Measurements from ENCODE around the gene FBXL17.

Gene FBXL17

DNA sequence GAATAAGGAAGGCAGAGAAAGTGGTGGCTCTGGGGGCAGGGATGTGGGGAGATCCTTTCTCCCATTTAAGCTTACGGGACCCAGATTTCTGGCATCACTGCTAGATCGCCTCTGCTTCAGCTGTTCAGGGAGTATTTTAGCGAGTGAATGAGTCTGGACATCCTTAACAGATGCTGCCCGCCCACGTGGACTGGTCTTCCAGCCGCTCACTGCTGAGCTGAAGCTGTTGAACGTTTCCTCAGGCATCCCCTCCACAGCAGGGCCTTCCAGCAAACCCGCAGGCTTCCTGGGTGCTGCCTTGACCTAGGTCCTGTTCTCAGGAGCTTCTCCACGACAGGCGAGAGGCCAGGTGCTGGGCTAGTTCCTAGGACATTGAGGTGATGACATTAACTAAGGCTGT, 566.8 kb downstream of the FBXL17 start:
- TF ChIP-seq ZNF274 (IDR thresholded peaks at IDR 0.05; ENCODE audit: low read depth, low read length) = no peak
- H3K4me3 ChIP-seq (ENCODE audit: low read length) = no peak overlapping the region

DNA sequence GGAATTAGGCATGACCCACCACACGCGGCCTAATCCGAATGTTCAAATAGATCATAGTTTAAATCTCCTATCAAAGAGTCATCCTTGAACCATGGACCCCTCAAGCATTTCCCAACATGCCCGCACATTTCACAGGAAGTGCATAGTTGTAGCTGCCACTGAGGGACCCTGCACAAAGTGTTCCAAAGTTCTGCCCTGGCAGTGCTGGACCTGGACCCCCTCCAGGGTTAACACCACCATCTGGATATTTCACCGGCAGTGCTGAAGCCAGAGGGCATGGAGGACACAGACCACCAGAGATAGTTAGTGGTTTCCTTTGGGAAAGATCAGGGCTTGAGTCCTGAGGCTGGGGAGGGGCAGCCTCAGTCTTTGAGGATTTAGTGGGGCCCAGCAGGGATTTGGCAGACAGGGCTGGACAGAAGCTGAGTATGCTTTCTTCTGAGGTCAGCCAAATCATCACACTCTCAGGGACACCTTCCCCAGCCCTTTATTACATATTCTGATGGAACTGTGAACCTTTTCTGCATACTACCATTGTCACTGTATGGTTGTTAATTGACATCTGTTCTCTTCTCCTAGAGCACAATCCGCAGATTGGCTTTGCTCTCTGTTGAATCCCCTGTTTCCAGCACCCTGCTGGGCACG, 567.6 kb downstream of the FBXL17 start:
- no peak overlapping the region for H3K4me3 ChIP-seq (ENCODE audit: low read length)
- TF ChIP-seq ZNF274 (IDR thresholded peaks at IDR 0.05; ENCODE audit: low read depth, low read length) = no peak

- H3K4me3 ChIP-seq (ENCODE audit: low read length) = no peak overlapping the region
- no peak for TF ChIP-seq ZNF274 (IDR thresholded peaks at IDR 0.05; ENCODE audit: low read depth, low read length)
Measured at GRCh38 chr5:107813559-107813958, 568.3 kb downstream of the FBXL17 start.

- TF ChIP-seq ZNF274 (IDR thresholded peaks at IDR 0.05; ENCODE audit: low read depth, low read length) = no peak
- H3K4me3 ChIP-seq (ENCODE audit: low read length) = no peak overlapping the region
Measured at GRCh38 chr5:107812570-107813141, 569.2 kb downstream of the FBXL17 start.

DNA sequence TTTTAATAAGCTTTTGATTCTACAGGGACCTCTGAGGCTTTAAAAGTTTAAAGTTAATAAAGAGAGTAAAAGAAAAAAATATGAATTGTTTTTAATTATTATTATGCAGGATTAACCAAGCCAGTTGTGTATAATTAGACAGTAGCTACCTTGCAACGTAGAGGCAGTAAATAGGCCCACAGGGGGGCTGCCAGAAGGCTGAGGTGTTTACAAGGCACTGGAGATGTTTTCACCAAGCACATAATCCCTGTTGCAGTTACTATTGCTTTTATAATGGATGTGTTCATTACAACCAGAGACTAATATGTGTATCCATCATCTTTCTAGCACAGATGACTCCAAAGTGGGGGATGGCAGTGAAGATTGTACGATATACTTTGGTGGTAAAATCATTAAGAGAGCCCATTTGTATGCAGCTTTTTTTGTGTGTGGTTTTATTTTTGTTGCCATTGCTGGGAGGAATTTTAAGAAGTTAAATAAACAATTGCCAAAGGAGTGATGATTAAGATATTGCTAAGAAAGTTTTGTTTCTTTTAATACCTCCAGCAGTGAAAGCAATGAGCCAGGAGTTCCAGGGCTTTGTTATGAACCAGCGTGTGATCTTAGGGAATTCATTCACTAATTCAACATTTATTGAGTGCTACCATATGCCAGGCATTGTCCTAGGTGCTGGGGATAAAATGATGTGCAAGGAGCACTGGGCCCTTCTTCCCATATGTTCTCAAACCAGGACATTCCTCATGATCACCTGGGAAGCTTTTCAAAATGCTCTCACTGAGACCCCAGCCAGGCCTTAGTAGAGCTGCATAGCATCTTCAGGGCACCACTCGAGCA, 572.5 kb downstream of the FBXL17 start:
- no peak overlapping the region for H3K4me3 ChIP-seq (ENCODE audit: low read length)
- no peak for TF ChIP-seq ZNF274 (IDR thresholded peaks at IDR 0.05; ENCODE audit: low read depth, low read length)
